GM23338 (cell line): ENCODE measurements around the gene SLC34A3. TPM values are rescaled to one million over a fixed set of nuclear protein-coding genes. Genes with fewer than 3 reads are reported as not detected.

Experiments
- ATAC-seq: fragments of 200-7000 bp; cut with Tn5 transposase; 3 replicates; pipeline ENCODE4 v1.9.1; 2020
- DNase-seq: peaks from one replicate; pipeline ENCODE4 v3.0.0-alpha.2; 2015; ENCODE audit warnings: low spot score
- H2AFZ ChIP-seq: fragments of 200-600 bp; sonication (generic); 2 replicates; pipeline ENCODE4 v1.8.0; 2016; ENCODE audit warnings: antibody characterized with exemption, mild to moderate bottlenecking, moderate library complexity
- H3F3A ChIP-seq: fragments of 200-600 bp; sonication (generic); replicated peaks from 2 replicates; pipeline ENCODE4 v1.8.0; 2017; ENCODE audit warnings: antibody characterized with exemption, mixed run types, low read depth
- H3K27ac ChIP-seq: fragments of 200-600 bp; sonication (generic); 2 replicates; pipeline ENCODE4 v1.6.1; 2016; ENCODE audit warnings: low read depth
- H3K27me3 ChIP-seq: fragments of 200-600 bp; sonication (generic); 2 replicates; pipeline ENCODE4 v1.8.0; 2016; ENCODE audit warnings: mild to moderate bottlenecking, mixed run types, moderate library complexity; ENCODE audit not compliant: insufficient read depth
- H3K36me3 ChIP-seq: fragments of 200-600 bp; sonication (generic); 2 replicates; pipeline ENCODE4 v1.8.0; 2016; ENCODE audit warnings: mild to moderate bottlenecking; ENCODE audit not compliant: insufficient read depth
- H3K4me1 ChIP-seq: fragments of 200-600 bp; sonication (generic); 2 replicates; pipeline ENCODE4 v1.8.0; 2016; ENCODE audit warnings: mild to moderate bottlenecking, moderate library complexity; ENCODE audit not compliant: insufficient read depth
- H3K4me2 ChIP-seq: fragments of 200-600 bp; sonication (generic); 2 replicates; pipeline ENCODE4 v1.7.1; 2017; ENCODE audit warnings: mixed run types
- H3K4me3 ChIP-seq: fragments of 200-600 bp; sonication (generic); 2 replicates; pipeline ENCODE4 v1.6.1; 2016; ENCODE audit warnings: mixed run types
- H3K79me2 ChIP-seq: fragments of 200-600 bp; sonication (generic); replicated peaks from 2 replicates; pipeline ENCODE4 v1.8.0; 2017; ENCODE audit warnings: mild to moderate bottlenecking; ENCODE audit not compliant: insufficient read depth
- H3K9me2 ChIP-seq: fragments of 200-600 bp; sonication (generic); 2 replicates; pipeline ENCODE4 v1.8.0; 2017; ENCODE audit not compliant: insufficient read depth
- H4K20me1 ChIP-seq: fragments of 200-600 bp; sonication (generic); replicated peaks from 2 replicates; pipeline ENCODE4 v1.8.0; 2017; ENCODE audit warnings: mild to moderate bottlenecking; ENCODE audit not compliant: insufficient read depth
- H3K27ac Mint-ChIP-seq: 2 replicates; pipeline ENCODE4 v1.8.0; 2020; ENCODE audit warnings: inconsistent platforms, mild to moderate bottlenecking, moderate library complexity, mixed read lengths
- H3K27me3 Mint-ChIP-seq: 3 replicates; pipeline ENCODE4 v1.8.0; 2022; ENCODE audit warnings: low read depth, mild to moderate bottlenecking, moderate library complexity, mixed read lengths, inconsistent platforms; ENCODE audit not compliant: insufficient read depth, poor library complexity
- H3K36me3 Mint-ChIP-seq: 3 replicates; pipeline ENCODE4 v1.8.0; 2021; ENCODE audit warnings: low read depth, mild to moderate bottlenecking, inconsistent platforms, moderate library complexity, mixed read lengths
- H3K4me1 Mint-ChIP-seq: 3 replicates; pipeline ENCODE4 v1.8.0; 2020; ENCODE audit warnings: mild to moderate bottlenecking, inconsistent platforms, mixed read lengths
- H3K4me3 Mint-ChIP-seq: 3 replicates; pipeline ENCODE4 v1.8.0; 2021; ENCODE audit warnings: moderate library complexity, mild to moderate bottlenecking, inconsistent platforms, mixed read lengths
- H3K9me3 Mint-ChIP-seq: 3 replicates; pipeline ENCODE4 v1.8.0; 2020; ENCODE audit warnings: moderate library complexity, mild to moderate bottlenecking, inconsistent platforms, mixed read lengths
- CREB1 ChIP-seq: fragments of 250-450 bp; sonication (Bioruptor Pico); IDR thresholded peaks from 2 replicates; pipeline ENCODE4 v1.5.0; 2020; ENCODE audit warnings: low read depth, mild to moderate bottlenecking, moderate library complexity
- ETS1 ChIP-seq: IDR thresholded peaks from 2 replicates; pipeline ENCODE4 v1.6.1; 2016; ENCODE audit warnings: antibody characterized with exemption
- EZH2 ChIP-seq: fragments of 200-600 bp; sonication (generic); IDR thresholded peaks from one replicate; pipeline ENCODE4 v1.8.0; 2017; ENCODE audit warnings: antibody characterized with exemption, mild to moderate bottlenecking, low read depth; ENCODE audit not compliant: unreplicated experiment
- EZH2phosphoT487 ChIP-seq: fragments of 200-600 bp; sonication (generic); IDR thresholded peaks from one replicate; pipeline ENCODE4 v1.8.1; 2018; ENCODE audit warnings: antibody characterized with exemption; ENCODE audit not compliant: unreplicated experiment
- POLR2AphosphoS5 ChIP-seq: IDR thresholded peaks from 2 replicates; pipeline ENCODE4 v1.6.1; 2016; ENCODE audit warnings: antibody characterized with exemption, low read depth
- ZNF114 ChIP-seq: fragments of 250-450 bp; sonication (Bioruptor Pico); IDR thresholded peaks from 2 replicates; pipeline ENCODE4 v1.5.0; 2020; ENCODE audit warnings: mild to moderate bottlenecking, moderate library complexity
- ZNF331 ChIP-seq: fragments of 250-450 bp; sonication (Bioruptor Pico); IDR thresholded peaks from 2 replicates; pipeline ENCODE4 v1.5.0; 2020; ENCODE audit warnings: low read depth, mild to moderate bottlenecking, moderate library complexity
- ZNF462 ChIP-seq: fragments of 250-450 bp; sonication (Bioruptor Pico); IDR thresholded peaks from 2 replicates; pipeline ENCODE4 v1.5.0; 2020; ENCODE audit warnings: mild to moderate bottlenecking, moderate library complexity
- polyA plus RNA-seq: library from polyadenylated mRNA; unstranded; fragments of >200 nt; fragmentation: Nextera tagmentation; extraction: Ambion mirVana; gene quantifications from 2 replicates; pipeline ENCODE4 v1.2.1, GENCODE V29; 2016
- total RNA-seq: library from RNA; depleted of rRNA; stranded (reverse); fragments of >200 nt; shearing (Covaris generic); gene quantifications from 2 replicates; pipeline ENCODE4 v1.2.3, GENCODE V29; 2014
- TF ChIP-seq, protein P1 (sequence below), 2 experiments: fragments of 200-600 bp in 1 of 2; sonication (generic) in 1 of 2; conservative IDR thresholded peaks; 2 replicates each; pipeline versions ENCODE4 v1.5.1 to v1.6.1; 2016 to 2017; ENCODE audit warnings: antibody characterized with exemption in 2 of 2, low read depth in 2 of 2, mild to moderate bottlenecking in 2 of 2, moderate library complexity in 1 of 2
- TF ChIP-seq, protein P2 (sequence below): IDR thresholded peaks from one replicate; pipeline ENCODE4 v1.6.1; 2018; ENCODE audit warnings: antibody characterized with exemption; ENCODE audit not compliant: unreplicated experiment

SLC34A3 gene
- total and polyA plus RNA-seq, 2 experiments from 2014 or later = not detected

DNA sequence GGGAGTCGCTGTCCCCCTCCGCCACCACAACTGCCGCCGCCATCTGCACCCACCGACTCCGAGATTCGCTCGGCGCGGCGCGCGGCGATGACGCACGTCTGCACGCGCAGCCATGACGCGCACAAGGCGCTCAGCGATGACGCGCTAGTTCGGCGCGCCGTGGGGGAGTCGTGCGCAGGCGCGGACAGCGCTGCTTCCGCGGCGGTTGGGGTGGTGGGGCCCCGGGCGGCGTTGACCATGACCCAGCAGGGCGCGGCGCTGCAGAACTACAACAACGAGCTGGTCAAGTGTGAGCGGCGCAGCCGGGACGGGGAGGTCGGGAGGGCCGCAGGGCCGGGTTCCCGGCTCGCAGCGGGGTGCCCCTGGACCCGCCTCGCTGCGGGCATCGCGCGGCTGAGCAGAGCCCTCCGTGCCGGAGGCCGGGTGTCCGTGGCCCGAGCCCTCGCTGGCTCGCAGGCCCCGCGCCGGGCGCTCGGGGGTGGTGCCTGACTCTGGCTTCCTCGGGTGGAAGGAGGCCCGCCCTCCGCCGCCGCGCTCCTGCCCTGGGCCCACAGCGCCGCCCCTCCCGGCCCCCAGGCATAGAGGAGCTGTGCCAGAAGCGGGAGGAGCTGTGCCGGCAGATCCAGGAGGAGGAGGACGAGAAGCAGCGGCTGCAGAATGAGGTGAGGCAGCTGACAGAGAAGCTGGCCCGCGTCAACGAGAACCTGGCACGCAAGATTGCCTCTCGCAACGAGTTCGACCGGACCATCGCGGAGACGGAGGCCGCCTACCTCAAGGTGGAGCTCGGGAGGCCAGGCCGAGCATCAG lies 42.0 kb upstream of the SLC34A3 start, which contains the start of the genes ANAPC2 and SSNA1:
TSS of gene ANAPC2 (minus strand) at position 71 of the 807 bp plus-strand sequence. CDS start at position 43, 28 bp downstream.
TSS of gene SSNA1 (plus strand) at position 187 of the 807 bp plus-strand sequence. CDS start at position 238, 51 bp downstream.
- Mint-ChIP-seq H3K27me3 (peaks cover 13% of the 10 kb centered on the region), H3K4me1 (peaks cover 9% of the 10 kb centered on the region), H3K36me3 (peaks cover 14% of the 10 kb centered on the region), H3K27ac (peak within 1 kb of the TSS; percentile 95), H3K9me3 (no peaks in the 10 kb centered on the region), H3K4me3 (peak within 1 kb of the TSS; percentile 91)
- H3K4me3 ChIP-seq = peak within 1 kb of the TSS; percentile 94
- H3F3A ChIP-seq = 0 out of 2 replicates have a peak, but pooled peaks cover 4% of the 10 kb centered on the region
- peak; percentile 90 for DNase-seq
- peaks cover 25% of the 10 kb centered on the region for H3K79me2 ChIP-seq
- H3K9me2 ChIP-seq = no peaks in the 10 kb centered on the region
- peak within 1 kb of the TSS; percentile 91; the same call in 1 of the 2 replicates for H2AFZ ChIP-seq
- peak; percentile 85 for ATAC-seq
- no peaks in the 10 kb centered on the region for H3K27me3 ChIP-seq
- H4K20me1 ChIP-seq = peaks cover 5% of the 10 kb centered on the region; the same call in 1 of the 2 replicates
- H3K27ac ChIP-seq = peak within 1 kb of the TSS; percentile 81; the same call in 1 of the 2 replicates
- H3K36me3 ChIP-seq = no peaks in the 10 kb centered on the region
- peak within 1 kb of the TSS; percentile 93 for H3K4me2 ChIP-seq
- no peak for TF ChIP-seq ZNF114 (CRISPR knock-in tag)
- TF ChIP-seq ZNF331 = no peak
- peak; percentile 94 for TF ChIP-seq POLR2AphosphoS5
- TF ChIP-seq CREB1 (CRISPR knock-in tag) = peak; percentile 100
- no peak for TF ChIP-seq EZH2
- TF ChIP-seq, protein P1, sequence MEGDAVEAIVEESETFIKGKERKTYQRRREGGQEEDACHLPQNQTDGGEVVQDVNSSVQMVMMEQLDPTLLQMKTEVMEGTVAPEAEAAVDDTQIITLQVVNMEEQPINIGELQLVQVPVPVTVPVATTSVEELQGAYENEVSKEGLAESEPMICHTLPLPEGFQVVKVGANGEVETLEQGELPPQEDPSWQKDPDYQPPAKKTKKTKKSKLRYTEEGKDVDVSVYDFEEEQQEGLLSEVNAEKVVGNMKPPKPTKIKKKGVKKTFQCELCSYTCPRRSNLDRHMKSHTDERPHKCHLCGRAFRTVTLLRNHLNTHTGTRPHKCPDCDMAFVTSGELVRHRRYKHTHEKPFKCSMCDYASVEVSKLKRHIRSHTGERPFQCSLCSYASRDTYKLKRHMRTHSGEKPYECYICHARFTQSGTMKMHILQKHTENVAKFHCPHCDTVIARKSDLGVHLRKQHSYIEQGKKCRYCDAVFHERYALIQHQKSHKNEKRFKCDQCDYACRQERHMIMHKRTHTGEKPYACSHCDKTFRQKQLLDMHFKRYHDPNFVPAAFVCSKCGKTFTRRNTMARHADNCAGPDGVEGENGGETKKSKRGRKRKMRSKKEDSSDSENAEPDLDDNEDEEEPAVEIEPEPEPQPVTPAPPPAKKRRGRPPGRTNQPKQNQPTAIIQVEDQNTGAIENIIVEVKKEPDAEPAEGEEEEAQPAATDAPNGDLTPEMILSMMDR (conservative IDR thresholded peaks at IDR 0.05; ENCODE audit: low read depth in 2 of 2) = peak in 1 of 2 experiments; percentile 56
- peak; percentile 90 for TF ChIP-seq ETS1
- no peak for TF ChIP-seq ZNF462 (CRISPR knock-in tag)
- TF ChIP-seq EZH2phosphoT487 = no peak
- TF ChIP-seq, protein P2, sequence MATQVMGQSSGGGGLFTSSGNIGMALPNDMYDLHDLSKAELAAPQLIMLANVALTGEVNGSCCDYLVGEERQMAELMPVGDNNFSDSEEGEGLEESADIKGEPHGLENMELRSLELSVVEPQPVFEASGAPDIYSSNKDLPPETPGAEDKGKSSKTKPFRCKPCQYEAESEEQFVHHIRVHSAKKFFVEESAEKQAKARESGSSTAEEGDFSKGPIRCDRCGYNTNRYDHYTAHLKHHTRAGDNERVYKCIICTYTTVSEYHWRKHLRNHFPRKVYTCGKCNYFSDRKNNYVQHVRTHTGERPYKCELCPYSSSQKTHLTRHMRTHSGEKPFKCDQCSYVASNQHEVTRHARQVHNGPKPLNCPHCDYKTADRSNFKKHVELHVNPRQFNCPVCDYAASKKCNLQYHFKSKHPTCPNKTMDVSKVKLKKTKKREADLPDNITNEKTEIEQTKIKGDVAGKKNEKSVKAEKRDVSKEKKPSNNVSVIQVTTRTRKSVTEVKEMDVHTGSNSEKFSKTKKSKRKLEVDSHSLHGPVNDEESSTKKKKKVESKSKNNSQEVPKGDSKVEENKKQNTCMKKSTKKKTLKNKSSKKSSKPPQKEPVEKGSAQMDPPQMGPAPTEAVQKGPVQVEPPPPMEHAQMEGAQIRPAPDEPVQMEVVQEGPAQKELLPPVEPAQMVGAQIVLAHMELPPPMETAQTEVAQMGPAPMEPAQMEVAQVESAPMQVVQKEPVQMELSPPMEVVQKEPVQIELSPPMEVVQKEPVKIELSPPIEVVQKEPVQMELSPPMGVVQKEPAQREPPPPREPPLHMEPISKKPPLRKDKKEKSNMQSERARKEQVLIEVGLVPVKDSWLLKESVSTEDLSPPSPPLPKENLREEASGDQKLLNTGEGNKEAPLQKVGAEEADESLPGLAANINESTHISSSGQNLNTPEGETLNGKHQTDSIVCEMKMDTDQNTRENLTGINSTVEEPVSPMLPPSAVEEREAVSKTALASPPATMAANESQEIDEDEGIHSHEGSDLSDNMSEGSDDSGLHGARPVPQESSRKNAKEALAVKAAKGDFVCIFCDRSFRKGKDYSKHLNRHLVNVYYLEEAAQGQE = peak; percentile 3
- H3K4me1 ChIP-seq = peaks cover 13% of the 10 kb centered on the region
